Mesendoderm (in vitro differentiated cells): ENCODE data around the gene NPEPL1.

ENCODE experiments used
- DNase-seq: peaks from one replicate; pipeline ENCODE4 v3.0.0; 2013
- H2AK5ac ChIP-seq: 2 replicates; pipeline ENCODE4 v1.6.1; 2013; ENCODE audit warnings: low read length, inconsistent platforms
- H2BK120ac ChIP-seq: 2 replicates; pipeline ENCODE4 v1.6.1; 2013; ENCODE audit warnings: low read depth, mild to moderate bottlenecking, low read length, moderate library complexity, mixed read lengths
- H2BK15ac ChIP-seq: replicated peaks from 2 replicates; pipeline ENCODE4 v1.6.1; 2013; ENCODE audit warnings: low read depth, mild to moderate bottlenecking, moderate library complexity
- H2BK5ac ChIP-seq: 2 replicates; pipeline ENCODE4 v1.6.1; 2013; ENCODE audit warnings: low read length, inconsistent platforms
- H3K18ac ChIP-seq: 2 replicates; pipeline ENCODE4 v1.6.1; 2013; ENCODE audit warnings: mild to moderate bottlenecking, low read length, mixed read lengths
- H3K23ac ChIP-seq: one replicate; pipeline ENCODE4 v1.6.1; 2013; ENCODE audit warnings: low read length
- H3K27ac ChIP-seq: 2 replicates; pipeline ENCODE4 v1.5.1; 2013; ENCODE audit warnings: low read depth, mild to moderate bottlenecking, inconsistent platforms, low read length, moderate library complexity
- H3K27me3 ChIP-seq: 2 replicates; pipeline ENCODE4 v1.6.1; 2013; ENCODE audit warnings: low read length, control low read depth, mild to moderate bottlenecking, inconsistent platforms; ENCODE audit not compliant: insufficient read depth, poor library complexity
- H3K36me3 ChIP-seq: 2 replicates; pipeline ENCODE4 v1.6.1; 2013; ENCODE audit warnings: low read length, inconsistent platforms; ENCODE audit not compliant: control insufficient read depth, insufficient read depth
- H3K4ac ChIP-seq: one replicate; pipeline ENCODE4 v1.6.1; 2013; ENCODE audit warnings: low read depth, mild to moderate bottlenecking, low read length, moderate library complexity
- H3K4me1 ChIP-seq: 2 replicates; pipeline ENCODE4 v1.6.1; 2013; ENCODE audit warnings: low read depth, low read length, inconsistent platforms; ENCODE audit not compliant: control insufficient read depth
- H3K4me2 ChIP-seq: 2 replicates; pipeline ENCODE4 v1.6.1; 2013; ENCODE audit warnings: low read length
- H3K4me3 ChIP-seq: 2 replicates; pipeline ENCODE4 v1.5.1; 2013; ENCODE audit warnings: mild to moderate bottlenecking, low read length
- H3K56ac ChIP-seq: one replicate; pipeline ENCODE4 v1.6.1; 2013; ENCODE audit warnings: low read length
- H3K79me1 ChIP-seq: 2 replicates; pipeline ENCODE4 v1.6.1; 2013; ENCODE audit warnings: low read length, inconsistent platforms
- H3K79me2 ChIP-seq: 2 replicates; pipeline ENCODE4 v1.6.1; 2013; ENCODE audit warnings: mild to moderate bottlenecking, low read length; ENCODE audit not compliant: control insufficient read depth, insufficient read depth
- H3K9ac ChIP-seq: 2 replicates; pipeline ENCODE4 v1.6.1; 2013; ENCODE audit warnings: low read length, inconsistent platforms
- H4K5ac ChIP-seq: one replicate; pipeline ENCODE4 v1.6.1; 2013; ENCODE audit warnings: low read length
- H4K8ac ChIP-seq: one replicate; pipeline ENCODE4 v1.6.1; 2013; ENCODE audit warnings: low read depth, mild to moderate bottlenecking, control low read depth, low read length, moderate library complexity
- WGBS: extraction: QIAGEN DNeasy Blood & Tissue Kit; methylation state at CpG from one replicate; pipeline ENCODE4 v1.1.7; 2013; ENCODE audit warnings: low lambda C conversion rate, missing lambda C conversion rate; ENCODE audit not compliant: insufficient coverage; ENCODE audit errors: extremely low coverage; 5-methylcytosine and 5-hydroxymethylcytosine counted together

The NPEPL1 gene

DNA sequence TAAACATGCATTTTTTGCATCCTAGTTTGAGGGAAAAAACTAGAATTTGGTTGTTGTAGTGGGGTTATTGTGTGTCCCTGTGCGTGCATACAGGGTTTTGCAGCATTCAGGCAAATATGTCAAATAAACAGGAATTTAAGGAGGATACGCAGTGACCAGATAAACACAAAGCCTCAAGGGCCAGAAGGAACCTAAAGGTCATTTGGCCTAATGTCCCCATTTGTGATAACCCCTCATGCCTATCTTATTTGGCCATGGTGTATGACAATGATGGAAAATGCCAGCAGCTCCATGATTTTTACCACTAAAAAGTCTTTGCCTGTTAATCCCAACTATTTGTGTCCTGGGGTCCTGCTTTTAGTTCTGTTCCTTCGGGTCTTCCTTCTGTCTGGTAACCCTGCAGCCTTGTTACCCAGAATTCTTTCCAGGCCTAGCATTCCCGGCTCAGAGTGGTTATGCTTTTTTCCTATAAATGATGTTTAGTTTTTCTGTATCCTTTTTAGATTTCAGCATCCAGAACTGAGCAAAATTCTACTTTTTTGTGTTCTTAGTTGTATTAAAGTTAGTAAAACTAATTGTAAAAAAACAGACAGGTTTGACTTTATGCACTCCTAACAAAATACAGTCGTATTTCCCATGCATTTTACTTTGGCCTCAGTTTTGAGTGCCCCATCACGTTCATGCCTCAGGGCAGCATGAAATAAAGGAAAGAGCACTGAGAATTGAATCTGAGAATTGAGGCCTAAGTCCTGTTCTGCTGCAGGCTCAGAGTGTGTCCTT lies 37.1 kb upstream of the NPEPL1 start:
- no peak overlapping the region for H3K4me3 ChIP-seq

DNA sequence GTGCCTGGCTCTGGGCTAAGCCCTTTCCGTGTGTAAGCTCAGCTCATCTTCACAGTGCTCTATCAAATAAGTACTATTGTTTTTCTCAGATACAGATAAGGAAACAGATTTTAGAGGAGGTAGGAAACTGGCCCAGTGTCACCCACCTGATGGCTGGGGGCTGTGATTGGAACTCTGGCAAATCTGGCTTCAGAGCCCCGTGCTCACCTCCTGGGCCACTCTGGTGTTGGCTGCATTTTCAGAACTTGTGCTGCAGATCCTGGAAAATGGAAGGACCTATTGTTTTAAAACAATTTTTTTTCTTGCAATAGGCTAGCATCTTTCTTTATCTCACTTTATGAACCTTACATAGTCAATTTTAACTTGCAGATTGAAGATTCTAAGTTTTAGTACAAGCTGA lies 35.8 kb upstream of the NPEPL1 start:
- H3K4me1 ChIP-seq = no peaks in the 10 kb centered on the region
- DNase-seq = no peak
- H2BK5ac ChIP-seq = no peak overlapping the region
- H3K9ac ChIP-seq = no peak overlapping the region
- no peak overlapping the region for H3K18ac ChIP-seq
- H3K79me2 ChIP-seq = peaks cover 59% of the 10 kb centered on the region
- no peak overlapping the region for H3K4me3 ChIP-seq
- H2BK15ac ChIP-seq = no peak overlapping the region
- no peaks in the 10 kb centered on the region for H3K27me3 ChIP-seq
- H4K5ac ChIP-seq = no peak overlapping the region
- no peaks in the 10 kb centered on the region for H3K36me3 ChIP-seq
- H4K8ac ChIP-seq = no peak overlapping the region
- H3K56ac ChIP-seq = no peak overlapping the region
- no peak overlapping the region for H3K27ac ChIP-seq
- H2BK120ac ChIP-seq = no peak overlapping the region
- peaks cover 15% of the 10 kb centered on the region for H3K79me1 ChIP-seq
- no CpG with 5 or more reads among the region's 2 CpGs for WGBS
- no peak overlapping the region for H3K4me2 ChIP-seq
- no peak overlapping the region for H3K23ac ChIP-seq
- no peak overlapping the region for H3K4ac ChIP-seq
- H2AK5ac ChIP-seq = no peak overlapping the region

More for the DNA sequence above, 37.1 kb upstream of the NPEPL1 start:
- WGBS = no CpG with 5 or more reads among the region's 6 CpGs
- no peak for DNase-seq
- no peaks in the 10 kb centered on the region for H3K36me3 ChIP-seq
- peak overlapping the region; percentile 32 for H3K9ac ChIP-seq
- no peaks in the 10 kb centered on the region for H3K27me3 ChIP-seq
- no peak overlapping the region for H3K18ac ChIP-seq
- H3K79me1 ChIP-seq = peaks cover 12% of the 10 kb centered on the region
- H2BK15ac ChIP-seq = no peak overlapping the region
- no peaks in the 10 kb centered on the region for H3K4me1 ChIP-seq
- no peak overlapping the region for H3K4ac ChIP-seq
- no peak overlapping the region for H3K23ac ChIP-seq
- H3K79me2 ChIP-seq = peaks cover 55% of the 10 kb centered on the region
- no peak overlapping the region for H3K27ac ChIP-seq
- H3K56ac ChIP-seq = peak overlapping the region; percentile 50
- no peak overlapping the region for H4K8ac ChIP-seq
- no peak overlapping the region for H2BK120ac ChIP-seq
- no peak overlapping the region for H4K5ac ChIP-seq
- H2AK5ac ChIP-seq = no peak overlapping the region
- H3K4me2 ChIP-seq = no peak overlapping the region
- H2BK5ac ChIP-seq = no peak overlapping the region

DNA sequence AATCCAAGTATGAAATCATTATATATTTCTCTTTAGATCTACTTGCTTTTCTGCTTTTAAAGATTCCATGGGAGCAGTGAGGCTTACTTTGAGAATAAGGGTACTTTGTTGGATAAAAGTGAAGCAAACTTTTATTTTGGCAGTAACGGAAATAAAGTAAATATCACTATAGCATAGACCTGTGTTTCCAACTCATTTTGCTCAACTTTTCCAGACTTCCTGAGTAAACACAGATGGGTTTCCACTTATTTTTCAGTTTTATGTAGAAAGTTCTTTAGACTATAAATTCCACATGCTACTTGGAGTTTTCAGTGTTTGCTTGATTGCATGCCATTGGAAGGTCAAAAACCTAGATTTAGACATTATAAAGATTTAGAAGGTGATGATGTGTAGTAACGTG lies 35.3 kb upstream of the NPEPL1 start:
- DNase-seq = no peak
- no peak overlapping the region for H3K27ac ChIP-seq
- 100% methylated on average over 1 of the region's 2 CpGs for WGBS
- no peak overlapping the region for H3K4ac ChIP-seq
- H2BK15ac ChIP-seq = no peak overlapping the region
- no peak overlapping the region for H3K56ac ChIP-seq
- H3K18ac ChIP-seq = no peak overlapping the region
- no peak overlapping the region for H2AK5ac ChIP-seq
- no peak overlapping the region for H2BK120ac ChIP-seq
- H3K23ac ChIP-seq = no peak overlapping the region
- no peak overlapping the region for H3K4me2 ChIP-seq
- H2BK5ac ChIP-seq = no peak overlapping the region
- no peak overlapping the region for H4K5ac ChIP-seq
- H3K9ac ChIP-seq = no peak overlapping the region
- H3K4me3 ChIP-seq = no peak overlapping the region
- no peaks in the 10 kb centered on the region for H3K27me3 ChIP-seq
- H3K36me3 ChIP-seq = no peaks in the 10 kb centered on the region
- peaks cover 61% of the 10 kb centered on the region for H3K79me2 ChIP-seq
- peaks cover 17% of the 10 kb centered on the region for H3K79me1 ChIP-seq
- H4K8ac ChIP-seq = no peak overlapping the region
- H3K4me1 ChIP-seq = no peaks in the 10 kb centered on the region

DNA sequence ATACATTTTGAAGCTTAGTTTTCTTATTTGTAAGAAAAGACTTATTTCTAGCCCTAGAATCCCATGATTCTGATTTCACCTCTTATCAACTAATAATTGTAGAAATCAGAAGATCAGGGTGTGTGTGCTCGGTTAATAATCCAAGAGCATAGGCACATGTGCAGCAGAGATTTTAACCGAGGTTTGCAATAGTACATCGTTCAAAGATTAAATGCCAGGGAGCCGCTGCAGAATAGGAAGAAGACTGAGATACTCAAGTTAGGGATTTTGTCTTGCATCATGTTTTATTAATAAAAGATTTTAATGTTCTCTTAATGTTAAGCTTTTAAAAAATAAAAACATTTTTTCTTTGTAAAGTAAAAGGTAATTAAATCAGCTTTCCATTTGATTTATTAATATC lies 34.6 kb upstream of the NPEPL1 start:
- H3K4me1 ChIP-seq = no peaks in the 10 kb centered on the region
- H2BK15ac ChIP-seq = no peak overlapping the region
- no peak overlapping the region for H4K5ac ChIP-seq
- DNase-seq = no peak
- H2BK120ac ChIP-seq = no peak overlapping the region
- no peak overlapping the region for H3K9ac ChIP-seq
- no peak overlapping the region for H3K4me3 ChIP-seq
- H3K79me2 ChIP-seq = peaks cover 57% of the 10 kb centered on the region
- peaks cover 19% of the 10 kb centered on the region for H3K79me1 ChIP-seq
- H3K27me3 ChIP-seq = no peaks in the 10 kb centered on the region
- no peak overlapping the region for H3K27ac ChIP-seq
- no peak overlapping the region for H3K56ac ChIP-seq
- no peak overlapping the region for H2AK5ac ChIP-seq
- H3K36me3 ChIP-seq = no peaks in the 10 kb centered on the region
- H4K8ac ChIP-seq = no peak overlapping the region
- H3K4me2 ChIP-seq = no peak overlapping the region
- no CpG with 5 or more reads among the region's 4 CpGs for WGBS
- no peak overlapping the region for H3K18ac ChIP-seq
- H2BK5ac ChIP-seq = no peak overlapping the region
- no peak overlapping the region for H3K4ac ChIP-seq
- H3K23ac ChIP-seq = no peak overlapping the region

DNA sequence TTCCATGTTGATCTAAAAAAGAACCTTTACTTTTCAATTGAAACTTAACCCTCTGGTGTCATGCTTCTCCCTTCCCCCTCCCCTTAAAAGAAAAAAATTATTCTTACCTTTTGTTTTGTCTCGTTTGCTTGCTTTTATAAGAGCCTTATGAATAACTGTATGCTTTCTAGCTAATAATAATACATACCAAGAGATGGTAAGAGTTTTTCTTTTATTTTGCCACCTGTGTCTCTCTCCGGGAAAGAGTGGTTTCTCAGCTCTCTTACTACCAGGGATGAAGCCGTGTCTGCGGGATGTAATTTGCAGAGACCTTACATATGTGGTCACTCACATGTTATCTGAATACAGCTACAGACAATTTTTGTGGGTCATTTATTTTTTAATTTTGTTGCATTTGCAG lies 33.8 kb upstream of the NPEPL1 start:
- no peak for DNase-seq
- Histone ChIP-seq H3K56ac (no peak overlapping the region), H3K36me3 (no peaks in the 10 kb centered on the region), H3K4me2 (no peak overlapping the region), H4K5ac (no peak overlapping the region), H3K79me2 (peaks cover 58% of the 10 kb centered on the region), H3K79me1 (peaks cover 22% of the 10 kb centered on the region), H3K4me3 (no peak overlapping the region), H3K18ac (no peak overlapping the region), H3K23ac (no peak overlapping the region), H2BK120ac (no peak overlapping the region), H3K27me3 (no peaks in the 10 kb centered on the region), H4K8ac (no peak overlapping the region), H2BK15ac (no peak overlapping the region), H3K27ac (no peak overlapping the region), H3K4ac (no peak overlapping the region), H2AK5ac (no peak overlapping the region), H2BK5ac (no peak overlapping the region), H3K4me1 (no peaks in the 10 kb centered on the region), H3K9ac (no peak overlapping the region)
- WGBS = no CpG with 5 or more reads among the region's 4 CpGs

DNA sequence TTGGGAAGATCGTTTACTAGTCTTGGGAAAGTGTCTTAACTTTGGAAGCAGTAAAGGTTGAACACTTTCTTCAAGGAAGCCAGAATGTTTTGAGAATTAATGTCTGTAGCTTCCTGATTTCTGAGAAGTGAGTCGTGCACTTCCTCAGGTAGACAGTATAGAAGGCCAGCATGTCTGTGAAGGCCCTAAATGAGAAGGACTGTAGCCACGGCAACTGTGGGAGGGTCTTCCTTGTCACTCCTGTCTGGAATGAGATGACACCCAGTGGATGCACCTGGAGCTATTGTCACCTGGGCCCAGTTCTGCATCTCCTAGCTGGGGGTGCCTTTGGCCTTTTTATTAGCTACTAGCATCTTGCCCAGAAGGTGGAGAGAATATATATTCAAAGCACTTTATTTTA lies 32.8 kb upstream of the NPEPL1 start:
- Histone ChIP-seq H3K27ac (no peak overlapping the region), H2BK15ac (no peak overlapping the region), H2BK120ac (no peak overlapping the region), H3K4me3 (no peak overlapping the region), H3K79me1 (peaks cover 22% of the 10 kb centered on the region), H3K79me2 (peaks cover 56% of the 10 kb centered on the region), H3K27me3 (no peaks in the 10 kb centered on the region), H3K36me3 (no peaks in the 10 kb centered on the region), H3K18ac (no peak overlapping the region), H3K23ac (no peak overlapping the region), H3K56ac (no peak overlapping the region), H3K4ac (no peak overlapping the region), H3K9ac (no peak overlapping the region), H3K4me2 (no peak overlapping the region), H4K5ac (no peak overlapping the region), H2AK5ac (no peak overlapping the region), H3K4me1 (no peaks in the 10 kb centered on the region), H2BK5ac (no peak overlapping the region), H4K8ac (no peak overlapping the region)
- WGBS = no CpG with 5 or more reads among the region's 3 CpGs
- DNase-seq = peak; percentile 69
